HG02610 (cell line): ENCODE measurements around the gene PWP2.
"Not testable (repeated sequence)": the region's sequence is repeated elsewhere in the genome, so short reads cannot be mapped to it uniquely, and the experiment has no call there.

Experiments
- ATAC-seq: cut with Tn5 transposase; IDR thresholded peaks from one replicate; pipeline ENCODE4 v1.9.1; 2021; ENCODE audit warnings: mild to moderate bottlenecking, moderate library complexity; ENCODE audit not compliant: unreplicated experiment

The PWP2 gene

GRCh38 chr21:44127827-44128226 lies 20.6 kb downstream of the PWP2 start:
- not testable (repeated sequence) for ATAC-seq

- ATAC-seq, result not testable (repeated sequence)
Measured at GRCh38 chr21:44133715-44134057, 26.5 kb downstream of the PWP2 start.

GRCh38 chr21:44134732-44135131 lies 27.5 kb downstream of the PWP2 start:
- ATAC-seq, result not testable (repeated sequence)

- ATAC-seq, result not testable (repeated sequence)
Measured at GRCh38 chr21:44138039-44138438, 30.8 kb downstream of the PWP2 start.

GRCh38 chr21:44139787-44140551 lies 32.8 kb downstream of the PWP2 start:
- not testable (repeated sequence) for ATAC-seq

- not testable (repeated sequence) for ATAC-seq
Measured at GRCh38 chr21:44140552-44140932, 33.3 kb downstream of the PWP2 start.

GRCh38 chr21:44142470-44142869 lies 35.3 kb downstream of the PWP2 start:
- not testable (repeated sequence) for ATAC-seq

GRCh38 chr21:44143380-44143779 lies 36.2 kb downstream of the PWP2 start:
- ATAC-seq, result peak; percentile 40

GRCh38 chr21:44143996-44144395 lies 36.8 kb downstream of the PWP2 start:
- ATAC-seq, result not testable (repeated sequence)

- ATAC-seq, result peak; percentile 49
Measured at GRCh38 chr21:44144784-44145602, 37.8 kb downstream of the PWP2 start.

- not testable (repeated sequence) for ATAC-seq
Measured at GRCh38 chr21:44145616-44146015, 38.4 kb downstream of the PWP2 start.

- ATAC-seq, result not testable (repeated sequence)
Measured at GRCh38 chr21:44147108-44147507, 39.9 kb downstream of the PWP2 start.

- ATAC-seq, result not testable (repeated sequence)
Measured at GRCh38 chr21:44150255-44150654, 43.1 kb downstream of the PWP2 start.

- not testable (repeated sequence) for ATAC-seq
Measured at GRCh38 chr21:44153214-44153888, 46.2 kb downstream of the PWP2 start.

GRCh38 chr21:44153889-44154228 lies 46.7 kb downstream of the PWP2 start:
- not testable (repeated sequence) for ATAC-seq

GRCh38 chr21:44154816-44155230 lies 47.6 kb downstream of the PWP2 start:
- peak; percentile 17 for ATAC-seq

GRCh38 chr21:44155231-44155993 lies 48.2 kb downstream of the PWP2 start:
- peak; percentile 29 for ATAC-seq

GRCh38 chr21:44155994-44156380 lies 48.8 kb downstream of the PWP2 start:
- not testable (repeated sequence) for ATAC-seq

GRCh38 chr21:44157439-44158081 lies 50.4 kb downstream of the PWP2 start:
- ATAC-seq, result not testable (repeated sequence)

GRCh38 chr21:44158082-44158468 lies 50.9 kb downstream of the PWP2 start:
- ATAC-seq, result not testable (repeated sequence)
